ENCODE results near the gene LIN7A. TPM values are rescaled to one million over a fixed set of nuclear protein-coding genes. Genes with fewer than 3 reads are reported as not detected.

The LIN7A gene
- total RNA-seq, 6 experiments from 2014 or later: 13.4 to 23.0 (median 20.2) TPM

DNA sequence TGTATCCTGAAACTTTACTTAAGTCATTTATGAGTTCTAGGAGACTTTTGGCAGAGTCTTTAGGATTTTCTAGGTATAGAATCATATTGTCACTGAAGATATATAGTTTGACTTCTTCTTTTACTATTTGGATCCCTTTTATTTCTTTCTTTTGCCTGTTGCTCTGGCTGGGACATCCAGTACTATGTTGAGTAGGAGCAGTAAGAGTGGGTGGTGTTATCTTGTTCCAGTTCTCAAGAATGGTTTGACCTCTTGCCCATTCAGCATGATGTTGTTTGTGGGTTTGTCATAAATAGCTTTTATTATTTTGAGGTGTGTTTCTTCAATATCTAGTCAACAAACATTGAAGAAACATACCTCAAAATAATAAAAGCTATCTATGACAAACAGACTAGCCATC lies 35.0 kb downstream of the LIN7A start:
- no peaks in the 10 kb centered on the region for H3K4me1 ChIP-seq
- H3K36me3 ChIP-seq: no peaks in the 10 kb centered on the region
- DNase-seq (no peak), ATAC-seq (no peak)
- no peak overlapping the region for H3K4me3 ChIP-seq
- no peaks in the 10 kb centered on the region for H3K9me3 ChIP-seq
- H3K27ac ChIP-seq: no peak overlapping the region
- H3K27me3 ChIP-seq: no peaks in the 10 kb centered on the region
- no peak for TF ChIP-seq POLR2A (IDR thresholded peaks at IDR 0.05)
- TF ChIP-seq, protein P1, sequence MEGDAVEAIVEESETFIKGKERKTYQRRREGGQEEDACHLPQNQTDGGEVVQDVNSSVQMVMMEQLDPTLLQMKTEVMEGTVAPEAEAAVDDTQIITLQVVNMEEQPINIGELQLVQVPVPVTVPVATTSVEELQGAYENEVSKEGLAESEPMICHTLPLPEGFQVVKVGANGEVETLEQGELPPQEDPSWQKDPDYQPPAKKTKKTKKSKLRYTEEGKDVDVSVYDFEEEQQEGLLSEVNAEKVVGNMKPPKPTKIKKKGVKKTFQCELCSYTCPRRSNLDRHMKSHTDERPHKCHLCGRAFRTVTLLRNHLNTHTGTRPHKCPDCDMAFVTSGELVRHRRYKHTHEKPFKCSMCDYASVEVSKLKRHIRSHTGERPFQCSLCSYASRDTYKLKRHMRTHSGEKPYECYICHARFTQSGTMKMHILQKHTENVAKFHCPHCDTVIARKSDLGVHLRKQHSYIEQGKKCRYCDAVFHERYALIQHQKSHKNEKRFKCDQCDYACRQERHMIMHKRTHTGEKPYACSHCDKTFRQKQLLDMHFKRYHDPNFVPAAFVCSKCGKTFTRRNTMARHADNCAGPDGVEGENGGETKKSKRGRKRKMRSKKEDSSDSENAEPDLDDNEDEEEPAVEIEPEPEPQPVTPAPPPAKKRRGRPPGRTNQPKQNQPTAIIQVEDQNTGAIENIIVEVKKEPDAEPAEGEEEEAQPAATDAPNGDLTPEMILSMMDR (IDR thresholded peaks at IDR 0.05): no peak
- intact Hi-C loops (cut with DNase I): no loop called here

DNA sequence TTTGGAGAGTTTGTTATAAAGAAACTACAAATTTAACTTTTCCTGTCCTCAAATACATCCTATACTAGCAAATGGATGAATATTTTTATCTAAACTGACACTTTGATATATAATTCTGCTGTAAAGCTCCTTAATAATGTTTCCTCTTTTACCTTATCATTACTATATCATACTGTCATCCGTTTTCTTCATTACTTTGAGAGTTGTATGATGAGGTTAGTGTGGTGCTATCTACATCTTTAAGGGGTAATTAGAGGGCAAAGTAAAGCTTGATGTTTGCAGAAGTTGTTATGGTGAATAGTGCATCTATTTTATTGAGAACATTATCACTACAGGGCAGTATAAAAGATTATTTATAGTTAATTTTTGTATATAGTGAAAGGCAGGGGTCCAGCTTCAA lies 36.1 kb downstream of the LIN7A start:
- intact Hi-C loops (cut with DNase I): no loop called here
- H3K27ac ChIP-seq: no peak overlapping the region
- no peaks in the 10 kb centered on the region for H3K9me3 ChIP-seq
- no peaks in the 10 kb centered on the region for H3K36me3 ChIP-seq
- 52% methylated on average over 1 of the region's 1 CpG for WGBS (ENCODE audit: insufficient coverage, low coverage, low lambda C conversion rate, missing lambda C conversion rate)
- no peak overlapping the region for H3K4me3 ChIP-seq
- no peak for DNase-seq
- no peak for ATAC-seq
- H3K27me3 ChIP-seq: no peaks in the 10 kb centered on the region
- H3K4me1 ChIP-seq: no peaks in the 10 kb centered on the region
- TF ChIP-seq POLR2A (IDR thresholded peaks at IDR 0.05): no peak
- TF ChIP-seq, protein P1 (IDR thresholded peaks at IDR 0.05): no peak

GRCh38 chr12:80895240-80895639 lies 42.5 kb downstream of the LIN7A start:
- no peaks in the 10 kb centered on the region for H3K27me3 ChIP-seq
- peak overlapping the region in 2 of 3 donors; percentile 12 to 50 for H3K27ac ChIP-seq
- DNase-seq (no peak), ATAC-seq (peak; percentile 51 to 89 (median 70))
- H3K4me3 ChIP-seq: no peak overlapping the region
- 59% methylated on average over 3 of the region's 3 CpGs for WGBS (ENCODE audit: insufficient coverage, low coverage, low lambda C conversion rate, missing lambda C conversion rate)
- TF ChIP-seq, protein P1 (IDR thresholded peaks at IDR 0.05): no peak
- no peak for TF ChIP-seq POLR2A (IDR thresholded peaks at IDR 0.05)
- H3K9me3 ChIP-seq: no peaks in the 10 kb centered on the region
- no peaks in the 10 kb centered on the region for H3K36me3 ChIP-seq
- peaks cover 0 to 8% (median 0%) of the 10 kb centered on the region in 4 donors for H3K4me1 ChIP-seq
- intact Hi-C loops (cut with DNase I): no loop called here

GRCh38 chr12:80894179-80894578 lies 43.6 kb downstream of the LIN7A start:
- 76% methylated on average over 3 of the region's 3 CpGs for WGBS (ENCODE audit: insufficient coverage, low coverage, low lambda C conversion rate, missing lambda C conversion rate)
- ATAC-seq (no peak), DNase-seq (no peak)
- H3K27me3 ChIP-seq: no peaks in the 10 kb centered on the region
- no peaks in the 10 kb centered on the region for H3K36me3 ChIP-seq
- H3K4me3 ChIP-seq: no peak overlapping the region
- no peak overlapping the region for H3K27ac ChIP-seq
- no peak for TF ChIP-seq POLR2A (IDR thresholded peaks at IDR 0.05)
- TF ChIP-seq, protein P1 (IDR thresholded peaks at IDR 0.05): no peak
- peaks cover 0 to 8% (median 0%) of the 10 kb centered on the region in 4 donors for H3K4me1 ChIP-seq
- intact Hi-C loops (cut with DNase I): no loop called here
- H3K9me3 ChIP-seq: no peaks in the 10 kb centered on the region
